Nephron (organoid): Measurements from ENCODE around the gene SLC6A18.

Experiments used
- H3K27ac Mint-ChIP-seq, 3 experiments: 2 replicates each; pipeline ENCODE4 v1.8.0; 2020; ENCODE audit warnings: mixed read lengths in 3 of 3, mild to moderate bottlenecking in 2 of 3, moderate library complexity in 1 of 3
- H3K27me3 Mint-ChIP-seq: 2 replicates; pipeline ENCODE4 v1.8.0; 2021; ENCODE audit warnings: low read depth, mild to moderate bottlenecking, moderate library complexity, mixed read lengths
- H3K36me3 Mint-ChIP-seq: 2 replicates; pipeline ENCODE4 v1.8.0; 2020; ENCODE audit warnings: low read depth, mixed read lengths
- H3K4me1 Mint-ChIP-seq: 2 replicates; pipeline ENCODE4 v1.8.0; 2020; ENCODE audit warnings: mixed read lengths
- H3K4me3 Mint-ChIP-seq, 3 experiments: 2 replicates each; pipeline ENCODE4 v1.8.0; 2020; ENCODE audit warnings: mild to moderate bottlenecking in 3 of 3, mixed read lengths in 3 of 3, moderate library complexity in 2 of 3
- H3K9me3 Mint-ChIP-seq: 2 replicates; pipeline ENCODE4 v1.8.0; 2020; ENCODE audit warnings: mixed read lengths
- TF ChIP-seq, protein P1 (sequence below), 3 experiments: fragments of 200-600 bp; sonication (generic); IDR thresholded peaks; one replicate each; pipeline ENCODE4 v1.5.0; 2021; ENCODE audit warnings: antibody characterized with exemption in 3 of 3; ENCODE audit not compliant: unreplicated experiment in 3 of 3

Gene SLC6A18

DNA sequence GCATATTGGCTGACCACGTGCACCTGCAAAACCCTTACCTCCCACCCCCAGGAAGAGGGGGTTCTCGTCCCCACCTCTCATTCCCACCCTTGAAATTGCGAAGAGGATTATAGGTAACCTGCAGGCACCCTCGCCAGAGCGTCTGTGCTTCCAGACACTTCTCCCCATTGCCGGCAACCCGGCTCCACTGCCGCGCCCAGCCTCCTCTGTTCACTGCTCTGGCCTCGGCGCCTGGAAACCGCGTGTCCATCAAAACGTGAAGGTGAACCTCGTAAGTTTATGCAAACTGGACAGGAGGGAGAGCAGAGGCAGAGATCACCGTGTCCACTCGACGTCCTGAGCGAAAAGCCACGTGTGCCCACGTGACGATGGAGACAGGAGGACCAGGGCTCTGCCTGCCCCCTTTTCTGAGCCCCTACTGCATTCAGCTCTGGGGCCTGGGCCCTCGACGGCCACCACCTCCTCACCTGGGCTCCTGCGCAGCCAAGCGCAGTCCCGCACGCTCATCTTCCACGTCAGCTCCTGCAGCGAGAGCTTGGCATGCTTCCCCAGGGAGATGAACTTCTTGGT is 67.8 kb downstream of the SLC6A18 start:
- Mint-ChIP-seq H3K36me3 (no peaks in the 10 kb centered on the region), H3K4me3 (peak overlapping the region in 1 of 3 experiments; percentile 26), H3K27ac (no peak overlapping the region), H3K27me3 (peaks cover 53% of the 10 kb centered on the region), H3K4me1 (no peaks in the 10 kb centered on the region), H3K9me3 (peaks cover 5% of the 10 kb centered on the region)
- TF ChIP-seq, protein P1, sequence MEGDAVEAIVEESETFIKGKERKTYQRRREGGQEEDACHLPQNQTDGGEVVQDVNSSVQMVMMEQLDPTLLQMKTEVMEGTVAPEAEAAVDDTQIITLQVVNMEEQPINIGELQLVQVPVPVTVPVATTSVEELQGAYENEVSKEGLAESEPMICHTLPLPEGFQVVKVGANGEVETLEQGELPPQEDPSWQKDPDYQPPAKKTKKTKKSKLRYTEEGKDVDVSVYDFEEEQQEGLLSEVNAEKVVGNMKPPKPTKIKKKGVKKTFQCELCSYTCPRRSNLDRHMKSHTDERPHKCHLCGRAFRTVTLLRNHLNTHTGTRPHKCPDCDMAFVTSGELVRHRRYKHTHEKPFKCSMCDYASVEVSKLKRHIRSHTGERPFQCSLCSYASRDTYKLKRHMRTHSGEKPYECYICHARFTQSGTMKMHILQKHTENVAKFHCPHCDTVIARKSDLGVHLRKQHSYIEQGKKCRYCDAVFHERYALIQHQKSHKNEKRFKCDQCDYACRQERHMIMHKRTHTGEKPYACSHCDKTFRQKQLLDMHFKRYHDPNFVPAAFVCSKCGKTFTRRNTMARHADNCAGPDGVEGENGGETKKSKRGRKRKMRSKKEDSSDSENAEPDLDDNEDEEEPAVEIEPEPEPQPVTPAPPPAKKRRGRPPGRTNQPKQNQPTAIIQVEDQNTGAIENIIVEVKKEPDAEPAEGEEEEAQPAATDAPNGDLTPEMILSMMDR (IDR thresholded peaks at IDR 0.05; ENCODE audit: unreplicated experiment in 3 of 3) = no peak

DNA sequence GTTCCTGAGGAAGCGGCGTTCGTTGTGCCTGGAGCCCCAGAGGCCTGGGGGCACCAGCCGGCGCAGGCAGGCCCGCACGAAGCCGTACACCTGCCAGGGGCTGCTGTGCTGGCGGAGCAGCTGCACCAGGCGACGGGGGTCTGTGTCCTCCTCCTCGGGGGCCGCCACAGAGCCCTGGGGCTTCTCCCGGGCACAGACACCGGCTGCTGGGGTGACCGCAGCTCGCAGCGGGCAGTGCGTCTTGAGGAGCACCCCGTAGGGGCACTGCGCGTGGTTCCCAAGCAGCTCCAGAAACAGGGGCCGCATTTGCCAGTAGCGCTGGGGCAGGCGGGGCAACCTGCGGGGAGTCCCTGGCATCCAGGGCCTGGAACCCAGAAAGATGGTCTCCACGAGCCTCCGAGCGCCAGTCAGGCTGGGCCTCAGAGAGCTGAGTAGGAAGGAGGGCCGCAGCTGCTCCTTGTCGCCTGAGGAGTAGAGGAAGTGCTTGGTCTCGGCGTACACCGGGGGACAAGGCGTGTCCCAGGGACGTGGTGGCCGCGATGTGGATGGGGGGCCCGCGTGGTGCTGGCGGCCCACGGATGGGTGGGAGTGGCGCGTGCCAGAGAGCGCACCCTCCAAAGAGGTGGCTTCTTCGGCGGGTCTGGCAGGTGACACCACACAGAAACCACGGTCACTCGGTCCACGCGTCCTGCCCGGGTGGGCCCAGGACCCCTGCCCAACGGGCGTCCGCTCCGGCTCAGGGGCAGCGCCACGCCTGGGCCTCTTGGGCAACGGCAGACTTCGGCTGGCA is 68.4 kb downstream of the SLC6A18 start:
- H3K27ac Mint-ChIP-seq = no peak overlapping the region
- H3K4me1 Mint-ChIP-seq = no peaks in the 10 kb centered on the region
- no peaks in the 10 kb centered on the region for H3K36me3 Mint-ChIP-seq
- no peaks in the 10 kb centered on the region for H3K9me3 Mint-ChIP-seq
- H3K4me3 Mint-ChIP-seq = peak overlapping the region; percentile 55 to 65 (median 57)
- peaks cover 54% of the 10 kb centered on the region for H3K27me3 Mint-ChIP-seq
- TF ChIP-seq, protein P1 (IDR thresholded peaks at IDR 0.05; ENCODE audit: unreplicated experiment in 3 of 3) = no peak

DNA sequence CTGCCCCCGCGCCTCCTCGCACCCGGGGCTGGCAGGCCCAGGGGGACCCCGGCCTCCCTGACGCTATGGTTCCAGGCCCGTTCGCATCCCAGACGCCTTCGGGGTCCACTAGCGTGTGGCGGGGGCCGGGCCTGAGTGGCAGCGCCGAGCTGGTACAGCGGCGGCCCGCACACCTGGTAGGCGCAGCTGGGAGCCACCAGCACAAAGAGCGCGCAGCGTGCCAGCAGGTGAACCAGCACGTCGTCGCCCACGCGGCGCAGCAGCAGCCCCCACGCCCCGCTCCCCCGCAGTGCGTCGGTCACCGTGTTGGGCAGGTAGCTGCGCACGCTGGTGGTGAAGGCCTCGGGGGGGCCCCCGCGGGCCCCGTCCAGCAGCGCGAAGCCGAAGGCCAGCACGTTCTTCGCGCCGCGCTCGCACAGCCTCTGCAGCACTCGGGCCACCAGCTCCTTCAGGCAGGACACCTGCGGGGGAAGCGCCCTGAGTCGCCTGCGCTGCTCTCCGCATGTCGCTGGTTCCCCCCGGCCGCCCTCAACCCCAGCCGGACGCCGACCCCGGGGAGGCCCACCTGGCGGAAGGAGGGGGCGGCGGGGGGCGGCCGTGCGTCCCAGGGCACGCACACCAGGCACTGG is 69.1 kb downstream of the SLC6A18 start:
- Mint-ChIP-seq H3K36me3 (no peaks in the 10 kb centered on the region), H3K27ac (no peak overlapping the region), H3K4me1 (no peaks in the 10 kb centered on the region), H3K4me3 (no peak overlapping the region), H3K27me3 (peaks cover 55% of the 10 kb centered on the region), H3K9me3 (no peaks in the 10 kb centered on the region)
- TF ChIP-seq, protein P1 (IDR thresholded peaks at IDR 0.05; ENCODE audit: unreplicated experiment in 3 of 3) = no peak

DNA sequence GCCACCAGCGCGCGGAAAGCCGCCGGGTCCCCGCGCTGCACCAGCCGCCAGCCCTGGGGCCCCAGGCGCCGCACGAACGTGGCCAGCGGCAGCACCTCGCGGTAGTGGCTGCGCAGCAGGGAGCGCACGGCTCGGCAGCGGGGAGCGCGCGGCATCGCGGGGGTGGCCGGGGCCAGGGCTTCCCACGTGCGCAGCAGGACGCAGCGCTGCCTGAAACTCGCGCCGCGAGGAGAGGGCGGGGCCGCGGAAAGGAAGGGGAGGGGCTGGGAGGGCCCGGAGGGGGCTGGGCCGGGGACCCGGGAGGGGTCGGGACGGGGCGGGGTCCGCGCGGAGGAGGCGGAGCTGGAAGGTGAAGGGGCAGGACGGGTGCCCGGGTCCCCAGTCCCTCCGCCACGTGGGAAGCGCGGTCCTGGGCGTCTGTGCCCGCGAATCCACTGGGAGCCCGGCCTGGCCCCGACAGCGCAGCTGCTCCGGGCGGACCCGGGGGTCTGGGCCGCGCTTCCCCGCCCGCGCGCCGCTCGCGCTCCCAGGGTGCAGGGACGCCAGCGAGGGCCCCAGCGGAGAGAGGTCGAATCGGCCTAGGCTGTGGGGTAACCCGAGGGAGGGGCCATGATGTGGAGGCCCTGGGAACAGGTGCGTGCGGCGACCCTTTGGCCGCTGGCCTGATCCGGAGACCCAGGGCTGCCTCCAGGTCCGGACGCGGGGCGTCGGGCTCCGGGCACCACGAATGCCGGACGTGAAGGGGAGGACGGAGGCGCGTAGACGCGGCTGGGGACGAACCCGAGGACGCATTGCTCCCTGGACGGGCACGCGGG is 69.9 kb downstream of the SLC6A18 start, which contains the start of gene TERT:
TSS of gene TERT (minus strand) at position 234 of the 815 bp plus-strand sequence. CDS start at position 155, 79 bp downstream.
- TF ChIP-seq, protein P1 (IDR thresholded peaks at IDR 0.05; ENCODE audit: unreplicated experiment in 3 of 3) = no peak
- no peaks in the 10 kb centered on the region for H3K4me1 Mint-ChIP-seq
- peak within 1 kb of the TSS in 2 of 3 experiments; percentile 26 to 53 for H3K4me3 Mint-ChIP-seq
- H3K9me3 Mint-ChIP-seq = no peaks in the 10 kb centered on the region
- H3K36me3 Mint-ChIP-seq = no peaks in the 10 kb centered on the region
- H3K27ac Mint-ChIP-seq = no peak within 1 kb of the TSS
- peaks cover 55% of the 10 kb centered on the region for H3K27me3 Mint-ChIP-seq

DNA sequence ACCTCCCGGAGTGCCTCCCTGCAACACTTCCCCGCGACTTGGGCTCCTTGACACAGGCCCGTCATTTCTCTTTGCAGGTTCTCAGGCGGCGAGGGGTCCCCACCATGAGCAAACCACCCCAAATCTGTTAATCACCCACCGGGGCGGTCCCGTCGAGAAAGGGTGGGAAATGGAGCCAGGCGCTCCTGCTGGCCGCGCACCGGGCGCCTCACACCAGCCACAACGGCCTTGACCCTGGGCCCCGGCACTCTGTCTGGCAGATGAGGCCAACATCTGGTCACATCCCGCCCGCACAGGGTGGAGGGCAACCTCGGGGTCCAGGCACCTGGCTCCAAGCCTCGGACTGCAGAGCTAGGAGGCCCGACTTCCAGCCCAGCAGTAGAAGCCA is 70.5 kb downstream of the SLC6A18 start:
- Mint-ChIP-seq H3K27me3 (peaks cover 60% of the 10 kb centered on the region), H3K4me3 (peak overlapping the region in 2 of 3 experiments; percentile 26 to 53), H3K9me3 (no peaks in the 10 kb centered on the region), H3K4me1 (no peaks in the 10 kb centered on the region), H3K27ac (no peak overlapping the region), H3K36me3 (no peaks in the 10 kb centered on the region)
- TF ChIP-seq, protein P1 (IDR thresholded peaks at IDR 0.05; ENCODE audit: unreplicated experiment in 3 of 3) = no peak
